Measurements from ENCODE around the gene SLC16A12.

The SLC16A12 gene

DNA sequence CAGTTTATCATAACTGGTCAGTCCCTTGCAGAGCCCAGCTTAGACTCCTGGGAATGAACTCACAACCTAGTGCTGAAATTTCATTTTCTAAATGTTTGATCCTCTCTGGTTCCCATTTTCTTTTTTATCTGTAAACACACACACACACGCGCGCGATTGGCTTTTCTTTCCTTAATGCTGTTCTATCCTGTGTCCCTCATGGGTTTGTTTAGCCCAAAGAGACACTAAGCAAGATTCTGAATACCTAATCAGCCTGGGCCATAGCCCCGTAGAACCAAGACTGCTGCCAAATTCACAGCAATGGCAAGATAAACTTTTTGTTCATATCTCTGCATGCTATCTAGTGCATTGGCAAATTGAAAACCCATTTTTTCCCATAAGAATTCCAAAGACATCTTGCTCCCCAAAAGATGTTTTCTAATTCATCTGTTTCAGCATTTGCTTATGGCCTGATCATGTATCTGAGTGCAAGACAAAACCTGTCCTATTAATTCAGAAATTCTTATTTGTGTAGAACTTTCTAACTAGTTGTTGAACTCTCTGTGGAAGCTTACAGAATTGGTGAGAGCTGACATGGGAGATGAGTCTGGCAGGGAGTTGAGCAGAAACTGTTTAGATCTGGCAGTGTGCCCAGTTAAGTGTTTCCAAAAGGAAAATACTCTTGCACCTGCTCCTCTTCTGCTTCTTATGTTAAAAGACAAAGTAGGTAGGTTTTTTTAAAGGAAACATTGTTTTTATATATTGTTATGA lies 144.7 kb downstream of the SLC16A12 start:
- DNase-seq (ENCODE audit: low read depth in 2 of 2) = no peak

- DNase-seq (ENCODE audit: low read depth in 2 of 2) = no peak
Measured at GRCh38 chr10:89389254-89389653, 146.1 kb downstream of the SLC16A12 start.

DNA sequence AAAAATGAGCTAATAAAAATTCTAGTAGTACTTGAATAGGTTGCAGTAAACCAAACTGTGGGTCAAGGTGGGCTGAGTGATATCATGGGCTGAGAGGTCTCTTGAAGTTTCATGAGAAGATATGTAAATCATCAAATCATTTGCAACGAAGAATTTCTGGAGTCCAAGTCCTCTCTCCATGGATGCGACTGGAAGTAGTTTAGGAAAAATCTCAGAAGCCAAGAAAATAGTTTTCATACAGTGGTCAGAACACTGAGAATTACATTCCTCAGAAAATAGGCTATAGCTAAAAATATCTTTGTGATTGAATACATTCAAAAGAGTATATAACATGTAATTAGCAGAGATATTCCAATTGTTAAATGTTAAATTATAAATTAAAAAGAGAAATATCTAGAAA lies 146.6 kb downstream of the SLC16A12 start:
- no peak for DNase-seq (ENCODE audit: low read depth in 2 of 2)

DNA sequence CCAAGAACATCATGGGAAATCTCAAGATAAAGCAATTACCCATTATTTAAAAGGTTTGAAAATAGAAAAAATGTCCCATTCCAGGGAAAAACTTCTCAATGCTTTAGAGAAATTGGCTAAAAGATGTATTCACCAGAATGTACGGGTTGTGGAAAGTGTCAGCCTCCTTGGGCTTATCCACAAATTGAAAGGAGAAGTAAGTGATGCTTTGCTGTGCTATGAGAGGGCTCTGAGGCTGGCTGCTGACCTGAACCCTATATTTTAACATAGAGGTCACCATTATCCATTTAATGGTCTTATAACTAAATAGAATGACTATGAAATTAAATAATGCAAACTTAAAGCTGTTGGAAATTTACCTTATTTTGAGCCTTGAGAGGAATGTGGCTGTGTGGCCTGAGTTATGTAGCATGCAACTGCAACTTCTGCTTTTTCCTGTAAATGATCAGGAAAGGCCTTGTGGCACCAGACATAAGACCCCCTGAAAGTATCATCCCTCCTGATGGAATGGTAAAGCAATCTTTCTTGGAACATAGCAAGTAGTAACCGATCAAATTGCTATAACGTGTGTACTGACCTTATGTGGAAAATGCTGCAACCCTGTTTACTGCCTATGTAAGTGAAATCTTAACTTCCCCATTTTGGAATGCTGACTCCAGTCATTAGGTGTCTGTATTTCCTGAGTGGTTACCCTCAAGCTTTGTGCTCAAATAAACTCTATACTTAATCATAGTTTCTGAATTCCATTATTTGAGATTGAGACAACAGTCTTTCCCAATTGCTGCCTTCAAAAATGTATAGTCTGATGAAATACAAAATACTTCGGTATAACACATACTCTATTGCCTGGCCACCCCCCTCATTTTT lies 150.7 kb downstream of the SLC16A12 start:
- DNase-seq (ENCODE audit: low read depth in 2 of 2) = peak; percentile 43 to 51

DNA sequence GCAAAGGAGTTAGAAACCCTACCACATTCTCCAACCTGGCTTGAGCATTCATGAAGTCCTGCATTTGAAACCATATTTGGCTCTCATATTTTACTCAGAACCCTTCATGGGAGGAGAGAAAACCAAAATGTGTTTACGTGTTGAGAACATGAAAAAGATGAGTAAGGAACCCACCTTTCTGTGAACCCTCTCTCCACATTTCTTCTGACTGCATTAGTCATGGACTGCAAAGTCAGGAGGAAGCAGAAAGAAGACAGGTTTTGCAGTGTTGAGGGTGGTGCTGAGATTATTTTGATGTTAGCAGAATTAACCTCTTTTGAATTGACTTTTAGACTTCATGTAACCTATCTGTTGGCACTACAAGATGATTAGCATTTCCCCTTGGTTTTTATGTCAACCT lies 152.6 kb downstream of the SLC16A12 start:
- DNase-seq (ENCODE audit: low read depth in 2 of 2) = no peak

Measured in fibroblast of skin of left quadriceps (primary cell).